Melanocyte of skin (primary cell): ENCODE measurements around the gene CELF1. TPM values are rescaled to one million over a fixed set of nuclear protein-coding genes. Genes with fewer than 3 reads are reported as not detected.

Source experiments
- small RNA-seq, 2 donors: library from RNA; depleted of rRNA; stranded (forward); fragments of <200 nt; gene quantifications; one replicate each; pipeline ENCODE3, GENCODE V24; 2012
- total RNA-seq, 2 donors: library from RNA; depleted of rRNA; stranded (reverse); fragments of >200 nt; gene quantifications; 2 replicates each; pipeline ENCODE4 v1.2.3, GENCODE V29; 2012

CELF1 gene
- 100 to 1,000 TPM in 1 of 2 donors, 10 to 100 TPM in 1; 67.1 to 102 TPM for total RNA-seq

DNA sequence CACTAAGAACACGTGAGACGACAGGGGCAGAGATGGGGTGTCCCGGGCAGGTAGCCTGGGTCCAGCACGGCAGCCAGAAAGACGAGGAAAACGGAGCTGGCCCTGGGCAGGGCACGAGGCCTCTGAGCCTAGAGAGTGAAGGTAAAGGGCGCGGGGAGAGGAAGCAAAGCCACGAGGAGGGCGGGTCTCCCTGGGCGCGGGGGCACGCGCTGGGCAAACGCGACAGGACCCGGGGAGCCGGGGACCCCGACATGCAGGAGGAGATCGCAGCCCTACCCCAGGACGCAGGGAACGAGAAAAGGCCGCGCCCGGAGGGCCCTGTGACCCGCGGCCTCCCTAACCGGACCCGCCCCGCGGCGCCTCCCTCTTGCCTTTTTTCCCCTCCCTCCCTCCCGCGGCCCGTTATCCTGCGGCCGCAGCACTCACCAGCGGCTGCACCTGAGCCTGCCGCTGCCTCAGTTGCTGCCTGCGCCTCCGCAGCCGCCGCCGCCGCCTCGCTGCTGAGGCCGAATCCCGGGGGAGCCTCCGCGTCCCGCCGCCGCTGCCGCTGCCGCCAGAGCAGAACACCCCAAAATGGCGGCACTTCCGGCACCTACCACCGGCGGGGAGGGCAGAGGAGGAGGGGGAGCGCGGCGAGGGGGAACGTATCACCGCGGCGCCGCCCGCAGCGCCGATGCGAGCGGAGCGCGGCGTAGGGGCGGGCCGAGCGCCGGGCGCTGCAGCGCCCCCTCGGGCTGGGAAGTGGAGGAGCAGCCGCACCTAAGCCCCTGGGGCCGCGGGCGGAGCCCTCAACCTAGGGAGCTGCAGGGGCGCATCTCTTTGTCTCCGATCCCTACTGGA, at the start of gene CELF1:
CELF1 (minus strand) TSS at position 567 of the 840 bp plus-strand sequence. CDS start 53,609 bp downstream, outside the sequence.

GRCh38 chr11:47593934-47594855, 41.3 kb upstream of the CELF1 start, which contains the start of gene C1QTNF4:
Gene C1QTNF4, minus strand, starts transcription at chr11:47594411. Its CDS starts 3,601 bp downstream, at chr11:47590810.

DNA sequence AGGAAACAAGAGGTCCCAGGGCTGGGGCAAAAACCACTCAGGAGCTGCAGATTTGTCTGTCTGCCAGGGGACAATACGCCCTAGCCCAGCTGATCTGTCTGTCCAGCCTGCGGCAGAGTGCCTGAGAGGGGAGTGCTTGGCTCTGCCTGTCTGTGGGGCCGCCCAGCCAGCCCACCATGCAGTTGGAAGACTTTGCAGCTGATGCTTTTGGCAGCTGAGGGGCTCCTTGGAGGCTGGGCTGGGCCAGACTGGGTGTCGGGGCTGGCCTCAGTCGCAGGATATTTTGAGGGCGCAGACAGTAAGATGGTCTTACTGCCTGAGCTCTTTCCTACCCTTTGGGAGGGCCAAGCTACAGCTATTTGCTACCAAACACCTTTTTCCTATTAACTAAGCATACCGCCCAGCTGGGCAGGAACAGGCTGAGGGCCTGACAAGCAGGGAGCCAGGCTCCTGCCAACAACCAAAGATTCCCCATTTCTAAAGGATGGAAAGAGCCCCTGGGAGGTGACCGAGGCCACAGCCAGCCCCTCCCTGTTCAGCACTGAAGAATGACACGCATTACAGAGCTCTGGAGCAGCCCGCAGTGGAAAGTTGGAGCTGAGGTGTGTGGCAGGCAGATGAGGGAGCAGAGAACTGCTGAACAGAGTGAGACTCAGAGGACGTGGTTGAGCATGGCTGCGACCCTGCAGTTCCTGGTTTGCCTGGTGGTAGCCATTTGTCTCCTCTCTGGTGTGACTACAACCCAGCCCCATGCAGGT, 33.3 kb upstream of the CELF1 start, which contains the start of gene FAM180B:
FAM180B (plus strand) TSS at position 581 of the 758 bp plus-strand sequence; CDS start at position 672, 91 bp downstream.

GRCh38 chr11:47578524-47579494, 25.9 kb upstream of the CELF1 start, which contains the start of the genes KBTBD4 and NDUFS3:
Gene KBTBD4, minus strand, starts transcription at chr11:47578970. Its CDS starts 19 bp downstream, at chr11:47578951.
Gene NDUFS3, plus strand, starts transcription at chr11:47579074. Its CDS starts 18 bp downstream, at chr11:47579092.

DNA sequence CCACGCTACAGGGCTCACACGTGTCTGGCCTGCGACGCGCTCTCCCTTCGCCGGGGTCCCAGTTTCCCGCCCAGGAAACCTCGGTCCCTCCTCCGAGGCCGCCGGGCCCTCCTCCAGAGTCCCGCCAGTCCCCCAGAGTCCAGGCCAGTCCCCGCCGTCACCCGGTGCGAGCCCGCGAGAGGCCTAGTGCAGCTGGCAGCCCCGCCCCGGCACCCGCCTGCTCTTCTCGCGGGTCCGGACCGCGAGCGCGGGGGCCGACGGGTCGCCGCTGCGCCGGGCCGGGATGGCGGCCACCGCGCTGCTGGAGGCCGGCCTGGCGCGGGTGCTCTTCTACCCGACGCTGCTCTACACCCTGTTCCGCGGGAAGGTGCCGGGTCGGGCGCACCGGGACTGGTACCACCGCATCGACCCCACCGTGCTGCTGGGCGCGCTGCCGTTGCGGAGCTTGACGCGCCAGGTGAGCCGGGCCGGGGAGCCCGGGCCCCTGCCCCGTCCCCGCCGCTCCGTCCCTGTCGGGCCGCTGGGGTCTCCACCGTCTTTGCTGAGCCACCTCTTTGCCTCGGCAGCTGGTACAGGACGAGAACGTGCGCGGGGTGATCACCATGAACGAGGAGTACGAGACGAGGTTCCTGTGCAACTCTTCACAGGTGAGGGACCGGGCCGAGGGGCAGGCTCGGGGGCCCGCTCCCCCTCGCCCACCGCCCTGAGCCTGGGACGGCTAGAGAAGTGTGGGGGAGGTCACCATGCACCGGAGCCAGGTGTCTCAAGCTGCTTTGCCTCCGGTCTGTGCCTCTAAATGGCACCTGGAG, 12.6 kb upstream of the CELF1 start, which contains the start of gene PTPMT1:
PTPMT1 (plus strand) TSS at position 260 of the 809 bp plus-strand sequence; CDS start at position 284, 24 bp downstream.

GRCh38 chr11:47448566-47449427, 104.1 kb downstream of the CELF1 start, which contains the start of gene RAPSN:
Gene RAPSN, minus strand, starts transcription at chr11:47449136. Its CDS starts 172 bp downstream, at chr11:47448964.

GRCh38 chr11:47426062-47426956, 126.6 kb downstream of the CELF1 start, which contains the start of gene PSMC3:
Gene PSMC3, minus strand, starts transcription at chr11:47426439. Its CDS starts 160 bp downstream, at chr11:47426279.

Small RNA genes lying within 50 kb of the gene (small RNA-seq; reads per million reads assigned to genes)
- 0 to 0.06 reads per million in 2 donors for gene RN7SL652P
- 0 to 0.04 reads per million in 2 donors for gene RNU5E-10P

Other genes with a start within 250 kb of the CELF1 start
- gene MYBPC3, start 200.4 kb downstream of the CELF1 start, total RNA-seq: not detected
- gene SPI1, start 174.6 kb downstream of the CELF1 start, total RNA-seq: not detected
- 10 to 100 TPM; 40.6 to 48.2 TPM for gene SLC39A13, start 144.5 kb downstream of the CELF1 start, total RNA-seq
- gene PSMC3, start 126.7 kb downstream of the CELF1 start, total RNA-seq: 100 to 1,000 TPM; 133 to 208 TPM
- not detected for gene RAPSN, start 104.0 kb downstream of the CELF1 start, total RNA-seq
- gene PTPMT1, start 12.5 kb upstream of the CELF1 start, total RNA-seq: 10 to 100 TPM; 74.3 to 78.3 TPM
- gene KBTBD4, start 25.8 kb upstream of the CELF1 start, total RNA-seq: 10 to 100 TPM; 19.3 to 21.0 TPM
- 10 to 100 TPM; 80.2 to 99.2 TPM for gene NDUFS3, start 25.9 kb upstream of the CELF1 start, total RNA-seq
- gene FAM180B, start 33.5 kb upstream of the CELF1 start, total RNA-seq: not detected
- gene C1QTNF4, start 41.3 kb upstream of the CELF1 start, total RNA-seq: under 1 TPM; under 0.01 to 0.33 TPM
- gene MTCH2, start 89.4 kb upstream of the CELF1 start, total RNA-seq: 10 to 100 TPM; 85.7 to 94.6 TPM
- 10 to 100 TPM in 1 of 2 donors, 1 to 10 TPM in 1; 2.0 to 11.0 TPM for gene AGBL2, start 162.2 kb upstream of the CELF1 start, total RNA-seq
- gene FNBP4, start 214.2 kb upstream of the CELF1 start, total RNA-seq: 10 to 100 TPM; 81.6 to 83.6 TPM